Measurements from ENCODE around the gene PDE6D.

PDE6D gene

GRCh38 chr2:231743376-231744116 is 37.5 kb downstream of the PDE6D start:
- no peak for TF ChIP-seq CTCF (conservative IDR thresholded peaks at IDR 0.05)
- H3K27ac ChIP-seq = no peak overlapping the region

GRCh38 chr2:231737761-231738160 is 43.3 kb downstream of the PDE6D start:
- H3K27ac ChIP-seq = no peak overlapping the region
- TF ChIP-seq CTCF (conservative IDR thresholded peaks at IDR 0.05) = no peak

GRCh38 chr2:231732604-231733003 is 48.5 kb downstream of the PDE6D start:
- no peak overlapping the region for H3K27ac ChIP-seq
- no peak for TF ChIP-seq CTCF (conservative IDR thresholded peaks at IDR 0.05)

- no peak overlapping the region for H3K27ac ChIP-seq
- TF ChIP-seq CTCF (conservative IDR thresholded peaks at IDR 0.05) = no peak
Observed at GRCh38 chr2:231727621-231728020, 53.5 kb downstream of the PDE6D start.

- no peak for TF ChIP-seq CTCF (conservative IDR thresholded peaks at IDR 0.05)
- H3K27ac ChIP-seq = no peak overlapping the region
Observed at GRCh38 chr2:231726276-231726675, 54.8 kb downstream of the PDE6D start.

- TF ChIP-seq CTCF (conservative IDR thresholded peaks at IDR 0.05) = no peak
- no peak overlapping the region for H3K27ac ChIP-seq
Observed at GRCh38 chr2:231725476-231725875, 55.6 kb downstream of the PDE6D start.

GRCh38 chr2:231722721-231723307 is 58.3 kb downstream of the PDE6D start:
- TF ChIP-seq CTCF (conservative IDR thresholded peaks at IDR 0.05) = no peak
- no peak overlapping the region for H3K27ac ChIP-seq

Data from VCaP (cell line).